K562 (cell line): ENCODE measurements around the gene STX2. TPM values are rescaled to one million over a fixed set of nuclear protein-coding genes. Genes with fewer than 3 reads are reported as not detected.

ENCODE experiments used
- ATAC-seq: fragments of 200-7000 bp; cut with Tn5 transposase; 3 replicates; pipeline ENCODE4 v1.9.1; 2020; ENCODE audit warnings: moderate library complexity
- BruUV-seq: library from RNA; stranded (reverse); fragments of 400-500 nt; replicated peaks from 2 replicates; lab custom pipeline; 2021; lab: Mats Ljungman, UMichigan
- CTCF ChIA-PET: fragments of 300-600 bp; formaldehyde crosslinking; extraction: SDS; loops from one replicate; lab custom pipeline; 2021; ENCODE audit warnings: low intra/inter-chr PET ratio; lab: Yijun Ruan, JAX
- POLR2A ChIA-PET: fragments of 300-600, 350-650 bp; sonication (Branson Sonifier 250); formaldehyde crosslinking; extraction: SDS; loops from one replicate; lab custom pipeline; 2021; ENCODE audit warnings: antibody characterized with exemption, inconsistent platforms; lab: Yijun Ruan, JAX
- DNase-seq, 4 experiments: peaks; one replicate each; pipeline versions ENCODE4 v3.0.0 to v3.0.0-alpha.2; 2011 to 2018; ENCODE audit warnings: low spot score in 3 of 4, mixed read lengths in 3 of 4; ENCODE audit errors: extremely low read depth in 1 of 4
- FAIRE-seq: peaks from 2 replicates; lab custom pipeline; 2011; peaks lifted over from hg19 to GRCh38; lab: Jason Lieb, UNC
- H2AFZ ChIP-seq: 2 replicates; pipeline ENCODE4 v1.6.0; 2011; ENCODE audit warnings: low read depth, low read length, control low read depth, inconsistent platforms
- H3K27ac ChIP-seq: fragments of 200-600 bp; 3 replicates; pipeline ENCODE4 v1.8.0; 2011; ENCODE audit warnings: low read depth, mild to moderate bottlenecking, control low read depth, inconsistent platforms, low read length, moderate library complexity, mixed read lengths; ENCODE audit errors: extremely low read depth
- H3K27me3 ChIP-seq, 2 experiments: fragments of 300-600 bp in 1 of 2; 2 replicates in 1 of 2; 3 replicates in 1 of 2; pipeline versions ENCODE4 v1.6.0 to v1.8.0; 2011; ENCODE audit warnings: inconsistent platforms in 2 of 2, low read length in 2 of 2, mild to moderate bottlenecking in 1 of 2, mixed read lengths in 1 of 2, moderate library complexity in 1 of 2; ENCODE audit not compliant: control insufficient read depth in 2 of 2, insufficient read depth in 2 of 2
- H3K36me3 ChIP-seq: fragments of 300-600 bp; 3 replicates; pipeline ENCODE4 v1.8.0; 2011; ENCODE audit warnings: mild to moderate bottlenecking, low read length, inconsistent platforms; ENCODE audit not compliant: control insufficient read depth, insufficient read depth
- H3K4me1 ChIP-seq, 2 experiments: fragments of 200-600 bp in 1 of 2; replicated peaks in 1 of 2; 2 replicates in 1 of 2; 3 replicates in 1 of 2; pipeline versions ENCODE4 v1.5.1 to v1.8.0; 2011; ENCODE audit warnings: inconsistent platforms in 2 of 2, low read length in 2 of 2, mild to moderate bottlenecking in 1 of 2, mixed read lengths in 1 of 2, moderate library complexity in 1 of 2; ENCODE audit not compliant: control insufficient read depth in 2 of 2, insufficient read depth in 2 of 2
- H3K4me2 ChIP-seq: 2 replicates; pipeline ENCODE4 v1.6.1; 2011; ENCODE audit warnings: low read length, control low read depth, inconsistent platforms, mixed read lengths; ENCODE audit not compliant: insufficient read depth
- H3K4me3 ChIP-seq: fragments of 200-600 bp; sonication (generic), shearing (Covaris generic); 2 replicates; pipeline ENCODE4 v1.5.1; 2016; ENCODE audit warnings: control low read depth, inconsistent platforms
- H3K79me2 ChIP-seq: fragments of 200-600 bp; 3 replicates; pipeline ENCODE4 v1.8.0; 2011; ENCODE audit warnings: low read length, inconsistent platforms; ENCODE audit not compliant: control insufficient read depth, insufficient read depth
- H3K9ac ChIP-seq, 2 experiments: 2 replicates each; pipeline versions ENCODE4 v1.6.0 to v1.6.1; 2011; ENCODE audit warnings: low read depth in 2 of 2, low read length in 2 of 2, control low read depth in 1 of 2, inconsistent platforms in 1 of 2, mild to moderate bottlenecking in 1 of 2, mixed read lengths in 1 of 2; ENCODE audit not compliant: insufficient read depth in 1 of 2
- H3K9me1 ChIP-seq: one replicate; pipeline ENCODE4 v1.6.0; 2011; ENCODE audit warnings: inconsistent platforms, mild to moderate bottlenecking, low read length, moderate library complexity; ENCODE audit not compliant: control insufficient read depth, insufficient read depth
- H3K9me3 ChIP-seq: replicated peaks from 2 replicates; pipeline ENCODE4 v1.5.1; 2011; ENCODE audit warnings: low read depth, low read length, inconsistent platforms; ENCODE audit not compliant: control insufficient read depth, insufficient read depth
- H4K20me1 ChIP-seq: replicated peaks from 2 replicates; pipeline ENCODE4 v1.6.1; 2011; ENCODE audit warnings: low read length, inconsistent platforms, mixed read lengths; ENCODE audit not compliant: control insufficient read depth, insufficient read depth
- ZNF583 ChIP-seq: fragments of 250-450 bp; sonication (Bioruptor Pico); IDR thresholded peaks from 2 replicates; pipeline ENCODE4 v1.4.0; 2020
- ZZZ3 ChIP-seq: fragments of 450-650 bp; IDR thresholded peaks from 2 replicates; pipeline ENCODE4 v1.6.1; 2016; ENCODE audit warnings: antibody characterized with exemption, mild to moderate bottlenecking, moderate library complexity
- WGBS: fragments of 100-300 bp; shearing (Covaris generic); methylation state at CpG from one replicate; pipeline ENCODE4 v1.1.6; 2016; ENCODE audit warnings: low coverage, mixed read lengths; ENCODE audit not compliant: insufficient coverage; ENCODE audit errors: missing lambda C conversion rate; 5-methylcytosine and 5-hydroxymethylcytosine counted together
- in situ Hi-C: fragments of 300-500 bp; cut with MboI; formaldehyde crosslinking; loops from 4 replicates; pipeline ENCODE4 v1.15.0; 2018; ENCODE audit warnings: inconsistent platforms, mixed read lengths
- intact Hi-C: fragments of 100-400 bp; cut with micrococcal nuclease; formaldehyde crosslinking; loops from 2 replicates; pipeline ENCODE4 v1.14.2; 2022
- polyA plus RNA-seq, 8 experiments: library from polyadenylated mRNA; depleted of rRNA in 4 of 8; stranded (reverse) in 5 of 8; unstranded in 3 of 8; fragments of >200 nt; fragmentation: Nextera tagmentation in 2 of 8; fragmentation: Illumina TruSeq in 1 of 8; extraction: Ambion mirVana in 2 of 8; extraction: Trizol in 1 of 8; gene quantifications; 2 replicates each; pipeline versions ENCODE4 v1.2.1 to v1.2.3, GENCODE V29; 2011 to 2014; ENCODE audit warnings: inconsistent platforms in 1 of 8, missing spikeins in 1 of 8
- total RNA-seq, 7 experiments: library from RNA; depleted of rRNA in 6 of 7; stranded (reverse); fragments of >200 nt in 6 of 7; fragmentation: Illumina TruSeq in 2 of 7; extraction: Trizol in 2 of 7; gene quantifications; 2 replicates each; pipeline versions ENCODE4 v1.2.1 to v1.2.3, GENCODE V29; 2011 to 2021; ENCODE audit warnings: low replicate concordance in 1 of 7
- TF ChIP-seq, protein P1 (sequence below): fragments of 450-650 bp; IDR thresholded peaks from 2 replicates; pipeline ENCODE4 v1.6.1; 2016; ENCODE audit warnings: low read depth, mild to moderate bottlenecking, moderate library complexity
- TF ChIP-seq, protein P2 (sequence below): sonication (generic); formaldehyde crosslinking; IDR thresholded peaks from 2 replicates; pipeline ENCODE4 v1.4.0; 2020; ENCODE audit warnings: mild to moderate bottlenecking, missing genetic modification reagents
- TF ChIP-seq, protein P3 (sequence below): IDR thresholded peaks from 2 replicates; pipeline ENCODE4 v1.6.1; 2016; ENCODE audit warnings: missing genetic modification characterization, missing compliant biosample characterization
- TF ChIP-seq, protein P4 (sequence below): fragments of 450-650 bp; conservative IDR thresholded peaks from 2 replicates; pipeline ENCODE4 v1.6.1; 2016; ENCODE audit warnings: missing genetic modification characterization, low read depth, mild to moderate bottlenecking, missing compliant biosample characterization, moderate library complexity

Gene STX2
- total and polyA plus RNA-seq, 9 of the 15 experiments (the other 6 are each of a cell fraction or from before 2014, with no cell fraction given): 22.2 to 54.6 (median 30.8) TPM

DNA sequence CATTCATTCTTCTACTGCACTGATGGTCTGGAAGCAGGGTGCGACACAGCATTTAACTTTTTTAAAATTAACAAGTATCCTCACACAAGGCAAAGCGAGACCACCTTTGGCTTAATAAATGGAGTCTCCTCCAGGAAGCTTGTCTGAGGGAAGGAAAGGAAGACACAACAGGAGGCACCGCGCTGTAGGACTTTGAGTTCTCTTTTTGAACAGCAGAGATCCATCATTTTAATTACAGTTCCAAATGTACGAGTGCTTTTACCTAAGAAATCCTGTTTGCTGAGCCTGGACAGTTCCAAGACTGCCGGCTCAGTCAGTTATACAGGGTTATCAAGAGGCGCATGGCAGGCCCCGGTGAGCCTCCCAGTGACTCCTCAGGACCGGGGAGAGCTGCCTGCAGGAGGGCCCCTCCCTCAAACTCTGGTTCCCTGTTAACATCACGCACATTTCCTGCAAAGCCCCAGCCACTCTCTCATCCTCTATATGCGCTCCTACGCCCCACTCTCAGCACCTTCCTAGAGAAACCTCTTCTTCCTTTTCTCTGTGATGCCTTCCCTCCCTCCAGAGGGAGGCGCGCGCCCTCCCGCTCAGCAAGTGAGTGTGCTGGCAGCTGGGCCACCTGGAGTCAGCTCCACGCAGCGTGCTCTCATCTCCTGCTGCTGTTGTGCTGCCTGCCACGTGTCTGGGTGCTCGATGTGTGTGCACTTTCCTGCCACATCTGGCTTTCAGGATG, 46.1 kb downstream of the STX2 start:
- peak overlapping the region in 1 of 2 experiments; percentile 59; a peak in 1 of 4 replicates for H3K9ac ChIP-seq
- H3K4me2 ChIP-seq: no peak overlapping the region
- no peak for DNase-seq
- H3K36me3 ChIP-seq: peaks cover 80% of the 10 kb centered on the region; the same call in 2 of the 3 replicates
- H3K4me3 ChIP-seq: no peak overlapping the region
- intact Hi-C loops: no loop called here
- no peaks in the 10 kb centered on the region for H4K20me1 ChIP-seq
- ATAC-seq: no peak
- no peak overlapping the region for H2AFZ ChIP-seq
- BruUV-seq: no TSS peak
- H3K9me3 ChIP-seq: no peaks in the 10 kb centered on the region
- H3K9me1 ChIP-seq: no peaks in the 10 kb centered on the region
- in situ Hi-C loops: no loop called here
- 92% methylated on average over 18 of the region's 20 CpGs for WGBS
- no peaks in the 10 kb centered on the region for H3K79me2 ChIP-seq
- FAIRE-seq: no peak
- ChIA-PET POLR2A (interaction anchor here (2.1 kb wide), 1 partner anchor 16 kb away, joined by 5 read pairs; no protein-coding TSS in a partner anchor), CTCF (no interaction called here)
- no peaks in the 10 kb centered on the region for H3K27me3 ChIP-seq
- no peaks in the 10 kb centered on the region for H3K4me1 ChIP-seq
- no peak overlapping the region for H3K27ac ChIP-seq
- no peak for TF ChIP-seq ZNF583 (CRISPR knock-in tag)
- TF ChIP-seq, protein P1, sequence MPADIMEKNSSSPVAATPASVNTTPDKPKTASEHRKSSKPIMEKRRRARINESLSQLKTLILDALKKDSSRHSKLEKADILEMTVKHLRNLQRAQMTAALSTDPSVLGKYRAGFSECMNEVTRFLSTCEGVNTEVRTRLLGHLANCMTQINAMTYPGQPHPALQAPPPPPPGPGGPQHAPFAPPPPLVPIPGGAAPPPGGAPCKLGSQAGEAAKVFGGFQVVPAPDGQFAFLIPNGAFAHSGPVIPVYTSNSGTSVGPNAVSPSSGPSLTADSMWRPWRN: no peak
- no peak for TF ChIP-seq ZZZ3
- TF ChIP-seq, protein P2, sequence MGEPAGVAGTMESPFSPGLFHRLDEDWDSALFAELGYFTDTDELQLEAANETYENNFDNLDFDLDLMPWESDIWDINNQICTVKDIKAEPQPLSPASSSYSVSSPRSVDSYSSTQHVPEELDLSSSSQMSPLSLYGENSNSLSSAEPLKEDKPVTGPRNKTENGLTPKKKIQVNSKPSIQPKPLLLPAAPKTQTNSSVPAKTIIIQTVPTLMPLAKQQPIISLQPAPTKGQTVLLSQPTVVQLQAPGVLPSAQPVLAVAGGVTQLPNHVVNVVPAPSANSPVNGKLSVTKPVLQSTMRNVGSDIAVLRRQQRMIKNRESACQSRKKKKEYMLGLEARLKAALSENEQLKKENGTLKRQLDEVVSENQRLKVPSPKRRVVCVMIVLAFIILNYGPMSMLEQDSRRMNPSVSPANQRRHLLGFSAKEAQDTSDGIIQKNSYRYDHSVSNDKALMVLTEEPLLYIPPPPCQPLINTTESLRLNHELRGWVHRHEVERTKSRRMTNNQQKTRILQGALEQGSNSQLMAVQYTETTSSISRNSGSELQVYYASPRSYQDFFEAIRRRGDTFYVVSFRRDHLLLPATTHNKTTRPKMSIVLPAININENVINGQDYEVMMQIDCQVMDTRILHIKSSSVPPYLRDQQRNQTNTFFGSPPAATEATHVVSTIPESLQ (CRISPR knock-in tag): no peak
- TF ChIP-seq, protein P3, sequence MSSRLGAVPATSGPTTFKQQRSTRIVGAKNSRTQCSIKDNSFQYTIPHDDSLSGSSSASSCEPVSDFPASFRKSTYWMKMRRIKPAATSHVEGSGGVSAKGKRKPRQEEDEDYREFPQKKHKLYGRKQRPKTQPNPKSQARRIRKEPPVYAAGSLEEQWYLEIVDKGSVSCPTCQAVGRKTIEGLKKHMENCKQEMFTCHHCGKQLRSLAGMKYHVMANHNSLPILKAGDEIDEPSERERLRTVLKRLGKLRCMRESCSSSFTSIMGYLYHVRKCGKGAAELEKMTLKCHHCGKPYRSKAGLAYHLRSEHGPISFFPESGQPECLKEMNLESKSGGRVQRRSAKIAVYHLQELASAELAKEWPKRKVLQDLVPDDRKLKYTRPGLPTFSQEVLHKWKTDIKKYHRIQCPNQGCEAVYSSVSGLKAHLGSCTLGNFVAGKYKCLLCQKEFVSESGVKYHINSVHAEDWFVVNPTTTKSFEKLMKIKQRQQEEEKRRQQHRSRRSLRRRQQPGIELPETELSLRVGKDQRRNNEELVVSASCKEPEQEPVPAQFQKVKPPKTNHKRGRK (tag): no peak
- TF ChIP-seq, protein P4, sequence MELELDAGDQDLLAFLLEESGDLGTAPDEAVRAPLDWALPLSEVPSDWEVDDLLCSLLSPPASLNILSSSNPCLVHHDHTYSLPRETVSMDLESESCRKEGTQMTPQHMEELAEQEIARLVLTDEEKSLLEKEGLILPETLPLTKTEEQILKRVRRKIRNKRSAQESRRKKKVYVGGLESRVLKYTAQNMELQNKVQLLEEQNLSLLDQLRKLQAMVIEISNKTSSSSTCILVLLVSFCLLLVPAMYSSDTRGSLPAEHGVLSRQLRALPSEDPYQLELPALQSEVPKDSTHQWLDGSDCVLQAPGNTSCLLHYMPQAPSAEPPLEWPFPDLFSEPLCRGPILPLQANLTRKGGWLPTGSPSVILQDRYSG: no peak
